Liver (tissue), 9 donors: Measurements from ENCODE around the gene ZNF70. TPM values are rescaled to one million over a fixed set of nuclear protein-coding genes. Genes with fewer than 3 reads are reported as not detected.

Source experiments
- DNase-seq: peaks from one replicate; pipeline ENCODE4 v3.0.0-alpha.2; 2017; ENCODE audit warnings: low spot score
- H3K27ac ChIP-seq, 2 donors: one replicate each; pipeline ENCODE4 v1.7.0; 2013; ENCODE audit warnings: inconsistent platforms in 2 of 2, low read length in 2 of 2, control low read depth in 1 of 2, low read depth in 1 of 2, mild to moderate bottlenecking in 1 of 2
- H3K27me3 ChIP-seq, 4 donors: one replicate each; pipeline versions ENCODE4 v1.6.1 to v1.7.0; 2013; ENCODE audit warnings: low read length in 3 of 4, inconsistent platforms in 1 of 4, mild to moderate bottlenecking in 1 of 4, moderate library complexity in 1 of 4; ENCODE audit not compliant: control insufficient read depth in 4 of 4, insufficient read depth in 4 of 4
- H3K36me3 ChIP-seq, 4 donors: one replicate each; pipeline versions ENCODE4 v1.6.1 to v1.7.0; 2013; ENCODE audit warnings: low read length in 3 of 4, mild to moderate bottlenecking in 3 of 4, low read depth in 1 of 4, moderate library complexity in 1 of 4; ENCODE audit not compliant: control insufficient read depth in 4 of 4, insufficient read depth in 3 of 4
- H3K4me1 ChIP-seq, 4 donors: one replicate each; pipeline versions ENCODE4 v1.6.1 to v1.7.0; 2013; ENCODE audit warnings: low read length in 3 of 4, mild to moderate bottlenecking in 3 of 4, moderate library complexity in 1 of 4; ENCODE audit not compliant: control insufficient read depth in 4 of 4, insufficient read depth in 4 of 4
- H3K4me3 ChIP-seq, 3 donors: one replicate each; pipeline versions ENCODE4 v1.6.1 to v1.7.0; 2013; ENCODE audit warnings: low read length in 3 of 3, control low read depth in 1 of 3, low read depth in 1 of 3, mild to moderate bottlenecking in 1 of 3
- H3K9ac ChIP-seq, 2 donors: one replicate each; pipeline ENCODE4 v1.7.0; 2013; ENCODE audit warnings: low read length in 2 of 2, mild to moderate bottlenecking in 2 of 2, moderate library complexity in 2 of 2, control low read depth in 1 of 2, low read depth in 1 of 2
- H3K9me3 ChIP-seq, 4 donors: one replicate each; pipeline versions ENCODE4 v1.6.1 to v1.7.0; 2013; ENCODE audit warnings: low read length in 3 of 4; ENCODE audit not compliant: control insufficient read depth in 4 of 4
- EGR1 ChIP-seq, 2 donors: IDR thresholded peaks; 2 replicates each; pipeline ENCODE4 v1.6.1; 2016 to 2018; ENCODE audit warnings: antibody characterized with exemption in 2 of 2, low read depth in 2 of 2
- FOXA1 ChIP-seq: IDR thresholded peaks from 2 replicates; pipeline ENCODE4 v1.6.1; 2016; ENCODE audit warnings: antibody characterized with exemption
- FOXA2 ChIP-seq: IDR thresholded peaks from 2 replicates; pipeline ENCODE4 v1.6.1; 2016; ENCODE audit warnings: antibody characterized with exemption
- GABPA ChIP-seq, 2 donors: IDR thresholded peaks in 1 of 2; conservative IDR thresholded peaks in 1 of 2; 2 replicates each; pipeline ENCODE4 v1.6.1; 2016; ENCODE audit warnings: antibody characterized with exemption in 2 of 2, mild to moderate bottlenecking in 1 of 2, moderate library complexity in 1 of 2
- HNF4A ChIP-seq, 2 donors: conservative IDR thresholded peaks; 2 replicates each; pipeline ENCODE4 v1.6.1; 2016; ENCODE audit warnings: antibody characterized with exemption in 2 of 2, mild to moderate bottlenecking in 2 of 2
- HNF4G ChIP-seq: IDR thresholded peaks from 2 replicates; pipeline ENCODE4 v1.6.1; 2016; ENCODE audit warnings: antibody characterized with exemption
- JUND ChIP-seq, 2 donors: IDR thresholded peaks; 2 replicates each; pipeline ENCODE4 v1.6.1; 2016; ENCODE audit warnings: antibody characterized with exemption in 2 of 2
- NR2F2 ChIP-seq: IDR thresholded peaks from 2 replicates; pipeline ENCODE4 v1.6.1; 2016; ENCODE audit warnings: antibody characterized with exemption
- RXRA ChIP-seq, 2 donors: IDR thresholded peaks; 2 replicates each; pipeline ENCODE4 v1.6.1; 2017 to 2018; ENCODE audit warnings: antibody characterized with exemption in 2 of 2, mild to moderate bottlenecking in 1 of 2
- SP1 ChIP-seq: IDR thresholded peaks from 2 replicates; pipeline ENCODE4 v1.6.1; 2018; ENCODE audit warnings: antibody characterized with exemption, mild to moderate bottlenecking
- TAF1 ChIP-seq: conservative IDR thresholded peaks from 2 replicates; pipeline ENCODE4 v1.6.1; 2016; ENCODE audit warnings: antibody characterized with exemption, mild to moderate bottlenecking
- YY1 ChIP-seq: IDR thresholded peaks from 2 replicates; pipeline ENCODE4 v1.6.1; 2016; ENCODE audit warnings: antibody characterized with exemption, mild to moderate bottlenecking
- WGBS: extraction: QIAGEN DNeasy Blood & Tissue Kit; methylation state at CpG from one replicate; pipeline ENCODE4 v1.1.7; 2013; 5-methylcytosine and 5-hydroxymethylcytosine counted together
- polyA plus RNA-seq, 2 donors: library from polyadenylated mRNA; stranded (reverse) in 1 of 2; unstranded in 1 of 2; fragments of 200-250 nt in 1 of 2; fragments of >200 nt in 1 of 2; fragmentation: Nextera tagmentation in 1 of 2; extraction: Ambion mirVana in 1 of 2; gene quantifications; one replicate each; pipeline versions ENCODE4 v1.2.1 to v1.2.3, GENCODE V29; 2013 to 2015
- total RNA-seq, 2 donors: library from RNA; depleted of rRNA; stranded (reverse); fragments of >200 nt; gene quantifications; one replicate each; pipeline ENCODE4 v1.2.3, GENCODE V29; 2014
- TF ChIP-seq, protein P1 (sequence below): fragments of 150-350 bp; IDR thresholded peaks from 2 replicates; pipeline ENCODE4 v1.5.1; 2017; ENCODE audit warnings: improper control_type of control experiment, low read depth, low read length; ENCODE audit not compliant: missing input control
- TF ChIP-seq, protein P2 (sequence below): IDR thresholded peaks from 2 replicates; pipeline ENCODE4 v1.6.1; 2016; ENCODE audit warnings: antibody characterized with exemption
- TF ChIP-seq, protein P3 (sequence below): IDR thresholded peaks from 2 replicates; pipeline ENCODE4 v1.6.1; 2016; ENCODE audit warnings: antibody characterized with exemption, mild to moderate bottlenecking
- TF ChIP-seq, protein P4 (sequence below): IDR thresholded peaks from 2 replicates; pipeline ENCODE4 v1.6.1; 2016; ENCODE audit warnings: antibody characterized with exemption
- donor health status: healthy.
- donor health status: healthy.
- donor health status: healthy.
- donor health status: healthy.
- donor health status: healthy.

Gene ZNF70
- total and polyA plus RNA-seq, 4 donors: 0.14 to 1.9 (median 0.68) TPM

- no peak for DNase-seq
- H3K27ac ChIP-seq: peak overlapping the region; percentile 49 to 70
- no peak overlapping the region for H3K9ac ChIP-seq
- H3K4me3 ChIP-seq: no peak overlapping the region
- TF ChIP-seq GABPA (IDR thresholded peaks at IDR 0.05 in 1 of 2, conservative IDR thresholded peaks at IDR 0.05 in 1 of 2): no peak
- no peak for TF ChIP-seq RXRA (IDR thresholded peaks at IDR 0.05)
- TF ChIP-seq, protein P1, sequence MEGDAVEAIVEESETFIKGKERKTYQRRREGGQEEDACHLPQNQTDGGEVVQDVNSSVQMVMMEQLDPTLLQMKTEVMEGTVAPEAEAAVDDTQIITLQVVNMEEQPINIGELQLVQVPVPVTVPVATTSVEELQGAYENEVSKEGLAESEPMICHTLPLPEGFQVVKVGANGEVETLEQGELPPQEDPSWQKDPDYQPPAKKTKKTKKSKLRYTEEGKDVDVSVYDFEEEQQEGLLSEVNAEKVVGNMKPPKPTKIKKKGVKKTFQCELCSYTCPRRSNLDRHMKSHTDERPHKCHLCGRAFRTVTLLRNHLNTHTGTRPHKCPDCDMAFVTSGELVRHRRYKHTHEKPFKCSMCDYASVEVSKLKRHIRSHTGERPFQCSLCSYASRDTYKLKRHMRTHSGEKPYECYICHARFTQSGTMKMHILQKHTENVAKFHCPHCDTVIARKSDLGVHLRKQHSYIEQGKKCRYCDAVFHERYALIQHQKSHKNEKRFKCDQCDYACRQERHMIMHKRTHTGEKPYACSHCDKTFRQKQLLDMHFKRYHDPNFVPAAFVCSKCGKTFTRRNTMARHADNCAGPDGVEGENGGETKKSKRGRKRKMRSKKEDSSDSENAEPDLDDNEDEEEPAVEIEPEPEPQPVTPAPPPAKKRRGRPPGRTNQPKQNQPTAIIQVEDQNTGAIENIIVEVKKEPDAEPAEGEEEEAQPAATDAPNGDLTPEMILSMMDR: no peak
- TF ChIP-seq, protein P2, sequence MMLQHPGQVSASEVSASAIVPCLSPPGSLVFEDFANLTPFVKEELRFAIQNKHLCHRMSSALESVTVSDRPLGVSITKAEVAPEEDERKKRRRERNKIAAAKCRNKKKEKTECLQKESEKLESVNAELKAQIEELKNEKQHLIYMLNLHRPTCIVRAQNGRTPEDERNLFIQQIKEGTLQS: no peak
- TF ChIP-seq EGR1 (IDR thresholded peaks at IDR 0.05; ENCODE audit: low read depth in 2 of 2): no peak
- no peak for TF ChIP-seq FOXA2
- TF ChIP-seq NR2F2: no peak
- no peak for TF ChIP-seq JUND (IDR thresholded peaks at IDR 0.05)
- no peak for TF ChIP-seq SP1
- TF ChIP-seq, protein P3, sequence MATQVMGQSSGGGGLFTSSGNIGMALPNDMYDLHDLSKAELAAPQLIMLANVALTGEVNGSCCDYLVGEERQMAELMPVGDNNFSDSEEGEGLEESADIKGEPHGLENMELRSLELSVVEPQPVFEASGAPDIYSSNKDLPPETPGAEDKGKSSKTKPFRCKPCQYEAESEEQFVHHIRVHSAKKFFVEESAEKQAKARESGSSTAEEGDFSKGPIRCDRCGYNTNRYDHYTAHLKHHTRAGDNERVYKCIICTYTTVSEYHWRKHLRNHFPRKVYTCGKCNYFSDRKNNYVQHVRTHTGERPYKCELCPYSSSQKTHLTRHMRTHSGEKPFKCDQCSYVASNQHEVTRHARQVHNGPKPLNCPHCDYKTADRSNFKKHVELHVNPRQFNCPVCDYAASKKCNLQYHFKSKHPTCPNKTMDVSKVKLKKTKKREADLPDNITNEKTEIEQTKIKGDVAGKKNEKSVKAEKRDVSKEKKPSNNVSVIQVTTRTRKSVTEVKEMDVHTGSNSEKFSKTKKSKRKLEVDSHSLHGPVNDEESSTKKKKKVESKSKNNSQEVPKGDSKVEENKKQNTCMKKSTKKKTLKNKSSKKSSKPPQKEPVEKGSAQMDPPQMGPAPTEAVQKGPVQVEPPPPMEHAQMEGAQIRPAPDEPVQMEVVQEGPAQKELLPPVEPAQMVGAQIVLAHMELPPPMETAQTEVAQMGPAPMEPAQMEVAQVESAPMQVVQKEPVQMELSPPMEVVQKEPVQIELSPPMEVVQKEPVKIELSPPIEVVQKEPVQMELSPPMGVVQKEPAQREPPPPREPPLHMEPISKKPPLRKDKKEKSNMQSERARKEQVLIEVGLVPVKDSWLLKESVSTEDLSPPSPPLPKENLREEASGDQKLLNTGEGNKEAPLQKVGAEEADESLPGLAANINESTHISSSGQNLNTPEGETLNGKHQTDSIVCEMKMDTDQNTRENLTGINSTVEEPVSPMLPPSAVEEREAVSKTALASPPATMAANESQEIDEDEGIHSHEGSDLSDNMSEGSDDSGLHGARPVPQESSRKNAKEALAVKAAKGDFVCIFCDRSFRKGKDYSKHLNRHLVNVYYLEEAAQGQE: no peak
- no peak for TF ChIP-seq FOXA1
- no peaks in the 10 kb centered on the region for H3K9me3 ChIP-seq
- 88% methylated on average over 13 of the region's 13 CpGs for WGBS
- H3K4me1 ChIP-seq: no peaks in the 10 kb centered on the region
- H3K27me3 ChIP-seq: no peaks in the 10 kb centered on the region
- H3K36me3 ChIP-seq: peaks cover 6 to 39% (median 21%) of the 10 kb centered on the region in 4 donors
Measured at GRCh38 chr22:23696326-23696851, 54.5 kb downstream of the ZNF70 start.

- no peaks in the 10 kb centered on the region for H3K4me1 ChIP-seq
- no peaks in the 10 kb centered on the region for H3K27me3 ChIP-seq
- H3K4me3 ChIP-seq: no peak overlapping the region
- peaks cover 6 to 37% (median 19%) of the 10 kb centered on the region in 4 donors for H3K36me3 ChIP-seq
- H3K27ac ChIP-seq: peak overlapping the region; percentile 22 to 70
- no peak overlapping the region for H3K9ac ChIP-seq
- H3K9me3 ChIP-seq: no peaks in the 10 kb centered on the region
- WGBS: 91% methylated on average over 19 of the region's 19 CpGs
- no peak for DNase-seq
- TF ChIP-seq, protein P1: no peak
- TF ChIP-seq NR2F2 (no peak), EGR1 (IDR thresholded peaks at IDR 0.05; ENCODE audit: low read depth in 2 of 2) (no peak), YY1 (no peak), SP1 (no peak), HNF4G (no peak), HNF4A (conservative IDR thresholded peaks at IDR 0.05) (no peak), JUND (IDR thresholded peaks at IDR 0.05) (no peak), TAF1 (no peak), GABPA (IDR thresholded peaks at IDR 0.05 in 1 of 2, conservative IDR thresholded peaks at IDR 0.05 in 1 of 2) (no peak)
- TF ChIP-seq, protein P2: no peak
- TF ChIP-seq, protein P3: no peak
- TF ChIP-seq, protein P4, sequence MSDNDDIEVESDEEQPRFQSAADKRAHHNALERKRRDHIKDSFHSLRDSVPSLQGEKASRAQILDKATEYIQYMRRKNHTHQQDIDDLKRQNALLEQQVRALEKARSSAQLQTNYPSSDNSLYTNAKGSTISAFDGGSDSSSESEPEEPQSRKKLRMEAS: no peak
Measured at GRCh38 chr22:23695571-23696325, 55.2 kb downstream of the ZNF70 start.
